Fibroblast of lung (primary cell): Measurements from ENCODE around the gene EIF3B. TPM values are rescaled to one million over a fixed set of nuclear protein-coding genes. Genes with fewer than 3 reads are reported as not detected.

Experiments
- DNase-seq, 2 donors: peaks; one replicate each; pipeline versions ENCODE4 v3.0.0 to v3.0.0-alpha.2; 2010; ENCODE audit warnings: low read depth in 2 of 2
- H2AFZ ChIP-seq: 2 replicates; pipeline ENCODE4 v1.5.1; 2012; ENCODE audit warnings: low read length, control low read depth, inconsistent platforms
- H3K27ac ChIP-seq: 2 replicates; pipeline ENCODE4 v1.5.1; 2011; ENCODE audit warnings: low read length, control low read depth; ENCODE audit not compliant: insufficient read depth
- H3K27me3 ChIP-seq: 2 replicates; pipeline ENCODE4 v1.5.1; 2011; ENCODE audit warnings: mild to moderate bottlenecking, low read length; ENCODE audit not compliant: control insufficient read depth, insufficient read depth
- H3K36me3 ChIP-seq: 2 replicates; pipeline ENCODE4 v1.5.1; 2011; ENCODE audit warnings: low read length; ENCODE audit not compliant: control insufficient read depth, insufficient read depth
- H3K4me1 ChIP-seq: 2 replicates; pipeline ENCODE4 v1.5.1; 2011; ENCODE audit warnings: low read length; ENCODE audit not compliant: control insufficient read depth, insufficient read depth; ENCODE audit errors: extremely low read depth
- H3K4me2 ChIP-seq: 2 replicates; pipeline ENCODE4 v1.5.1; 2011; ENCODE audit warnings: low read length, control low read depth; ENCODE audit not compliant: insufficient read depth; ENCODE audit errors: extremely low read depth
- H3K4me3 ChIP-seq, 4 experiments: fragments of 200-600 bp in 1 of 4; sonication (generic) in 1 of 4; replicated peaks in 1 of 4; 2 replicates each; pipeline ENCODE4 v1.5.1; 2011 to 2016; ENCODE audit warnings: low read length in 4 of 4, low read depth in 3 of 4, mild to moderate bottlenecking in 3 of 4, control low read depth in 2 of 4, inconsistent platforms in 1 of 4, mixed read lengths in 1 of 4; ENCODE audit not compliant: insufficient read depth in 1 of 4; ENCODE audit errors: control extremely low read depth in 1 of 4
- H3K79me2 ChIP-seq: 2 replicates; pipeline ENCODE4 v1.5.1; 2012; ENCODE audit warnings: mild to moderate bottlenecking, low read length, inconsistent platforms; ENCODE audit not compliant: control insufficient read depth, insufficient read depth
- H3K9ac ChIP-seq: 2 replicates; pipeline ENCODE4 v1.5.1; 2011; ENCODE audit warnings: mild to moderate bottlenecking, low read length, control low read depth; ENCODE audit not compliant: insufficient read depth
- H3K9me3 ChIP-seq: 2 replicates; pipeline ENCODE4 v1.5.1; 2012; ENCODE audit warnings: low read depth, low read length; ENCODE audit not compliant: control insufficient read depth, insufficient read depth
- H4K20me1 ChIP-seq: 2 replicates; pipeline ENCODE4 v1.5.1; 2011; ENCODE audit warnings: low read length; ENCODE audit not compliant: control insufficient read depth, insufficient read depth; ENCODE audit errors: extremely low read depth
- EZH2 ChIP-seq: IDR thresholded peaks from 2 replicates; pipeline ENCODE4 v1.5.1; 2012; ENCODE audit warnings: low read length, control low read depth, mild to moderate bottlenecking; ENCODE audit errors: missing control alignments
- polyA plus RNA-seq, 2 donors: library from polyadenylated mRNA; depleted of rRNA in 1 of 2; stranded (reverse) in 1 of 2; unstranded in 1 of 2; fragments of >200 nt; gene quantifications; 2 replicates each; pipeline ENCODE4 v1.2.1, GENCODE V29; 2011 to 2012; ENCODE audit warnings: missing spikeins in 1 of 2
- total RNA-seq: library from RNA; depleted of rRNA; stranded (reverse); fragments of >200 nt; gene quantifications from 2 replicates; pipeline ENCODE4 v1.2.1, GENCODE V29; 2014
- TF ChIP-seq, protein P1 (sequence below), 2 donors: IDR thresholded peaks in 1 of 2; conservative IDR thresholded peaks in 1 of 2; 1 replicate in 1 of 2; 2 replicates in 1 of 2; pipeline ENCODE4 v1.5.1; 2011 to 2012; ENCODE audit warnings: low read length in 2 of 2, control low read depth in 1 of 2, inconsistent platforms in 1 of 2, low read depth in 1 of 2, mild to moderate bottlenecking in 1 of 2

EIF3B gene
- total and polyA plus RNA-seq, 2 donors (not counting 1 experiment from before 2014, with no cell fraction given) = 92.8 to 133 TPM

DNA sequence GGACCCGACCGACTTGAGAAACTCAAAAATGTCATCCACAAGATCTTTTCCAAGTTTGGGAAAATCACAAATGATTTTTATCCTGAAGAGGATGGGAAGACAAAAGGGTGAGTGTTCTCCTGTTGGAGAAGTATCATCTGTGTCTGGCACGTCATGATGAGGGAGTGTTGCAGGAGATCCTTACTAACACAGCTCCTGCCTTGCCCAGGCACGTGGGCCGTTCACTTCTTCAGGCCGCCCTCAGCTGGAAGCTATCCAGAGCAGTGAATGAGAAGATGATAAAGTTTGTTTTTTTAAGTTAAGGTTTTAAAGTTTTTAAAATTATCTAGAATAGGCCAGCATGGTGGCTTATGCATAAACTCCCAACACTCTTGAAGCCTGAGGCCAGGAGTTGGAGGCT is 6.2 kb downstream of the EIF3B start:
- Histone ChIP-seq H4K20me1 (peaks cover 2% of the 10 kb centered on the region), H3K4me2 (no peak overlapping the region), H3K79me2 (peaks cover 62% of the 10 kb centered on the region), H2AFZ (no peak overlapping the region), H3K36me3 (peaks cover 28% of the 10 kb centered on the region), H3K27me3 (no peaks in the 10 kb centered on the region), H3K27ac (no peak overlapping the region), H3K9ac (no peak overlapping the region), H3K4me3 (no peak overlapping the region), H3K9me3 (no peaks in the 10 kb centered on the region), H3K4me1 (no peaks in the 10 kb centered on the region)
- DNase-seq = peak in 1 of 2 donors; percentile 29
- TF ChIP-seq, protein P1, sequence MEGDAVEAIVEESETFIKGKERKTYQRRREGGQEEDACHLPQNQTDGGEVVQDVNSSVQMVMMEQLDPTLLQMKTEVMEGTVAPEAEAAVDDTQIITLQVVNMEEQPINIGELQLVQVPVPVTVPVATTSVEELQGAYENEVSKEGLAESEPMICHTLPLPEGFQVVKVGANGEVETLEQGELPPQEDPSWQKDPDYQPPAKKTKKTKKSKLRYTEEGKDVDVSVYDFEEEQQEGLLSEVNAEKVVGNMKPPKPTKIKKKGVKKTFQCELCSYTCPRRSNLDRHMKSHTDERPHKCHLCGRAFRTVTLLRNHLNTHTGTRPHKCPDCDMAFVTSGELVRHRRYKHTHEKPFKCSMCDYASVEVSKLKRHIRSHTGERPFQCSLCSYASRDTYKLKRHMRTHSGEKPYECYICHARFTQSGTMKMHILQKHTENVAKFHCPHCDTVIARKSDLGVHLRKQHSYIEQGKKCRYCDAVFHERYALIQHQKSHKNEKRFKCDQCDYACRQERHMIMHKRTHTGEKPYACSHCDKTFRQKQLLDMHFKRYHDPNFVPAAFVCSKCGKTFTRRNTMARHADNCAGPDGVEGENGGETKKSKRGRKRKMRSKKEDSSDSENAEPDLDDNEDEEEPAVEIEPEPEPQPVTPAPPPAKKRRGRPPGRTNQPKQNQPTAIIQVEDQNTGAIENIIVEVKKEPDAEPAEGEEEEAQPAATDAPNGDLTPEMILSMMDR (conservative IDR thresholded peaks at IDR 0.05 in 1 of 2, IDR thresholded peaks at IDR 0.05 in 1 of 2; ENCODE audit: low read depth in 1 of 2, low read length in 2 of 2) = no peak
- TF ChIP-seq EZH2 = no peak

DNA sequence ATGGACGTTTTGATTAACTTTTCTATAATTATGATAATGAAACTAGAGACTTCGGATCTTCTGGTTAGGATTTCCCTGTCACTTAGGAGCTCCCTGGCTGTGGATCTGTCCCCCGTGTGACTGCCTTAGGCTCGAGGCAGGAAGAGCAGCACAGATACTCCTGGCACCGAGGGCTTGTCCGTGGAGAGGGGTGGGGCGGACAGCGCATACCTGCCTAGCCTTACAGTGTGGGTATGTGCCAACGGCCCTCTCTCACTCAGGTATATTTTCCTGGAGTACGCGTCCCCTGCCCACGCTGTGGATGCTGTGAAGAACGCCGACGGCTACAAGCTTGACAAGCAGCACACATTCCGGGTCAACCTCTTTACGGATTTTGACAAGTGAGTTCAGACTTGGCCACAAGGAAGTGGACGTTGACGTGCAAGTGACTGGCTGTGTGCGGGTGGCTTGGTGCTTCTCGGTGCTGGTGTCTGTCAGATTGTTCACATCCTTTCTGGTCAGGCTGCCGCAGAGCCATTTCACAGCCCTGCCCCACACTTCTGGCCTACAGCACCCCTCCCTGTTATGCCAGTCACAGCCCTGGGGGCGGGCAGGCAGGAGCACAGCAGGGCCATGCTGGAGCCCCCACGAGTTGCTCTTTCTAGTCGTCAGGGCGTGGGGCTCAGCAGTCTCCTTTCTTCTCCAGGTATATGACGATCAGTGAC is 7.9 kb downstream of the EIF3B start:
- Histone ChIP-seq H3K27ac (no peak overlapping the region), H3K4me1 (no peaks in the 10 kb centered on the region), H3K27me3 (no peaks in the 10 kb centered on the region), H2AFZ (no peak overlapping the region), H3K36me3 (peaks cover 35% of the 10 kb centered on the region), H3K4me2 (no peak overlapping the region), H3K4me3 (no peak overlapping the region), H3K9me3 (no peaks in the 10 kb centered on the region), H3K9ac (no peak overlapping the region), H4K20me1 (peaks cover 2% of the 10 kb centered on the region), H3K79me2 (peaks cover 44% of the 10 kb centered on the region)
- TF ChIP-seq EZH2 = no peak
- TF ChIP-seq, protein P1 (conservative IDR thresholded peaks at IDR 0.05 in 1 of 2, IDR thresholded peaks at IDR 0.05 in 1 of 2; ENCODE audit: low read depth in 1 of 2, low read length in 2 of 2) = no peak
- no peak for DNase-seq

DNA sequence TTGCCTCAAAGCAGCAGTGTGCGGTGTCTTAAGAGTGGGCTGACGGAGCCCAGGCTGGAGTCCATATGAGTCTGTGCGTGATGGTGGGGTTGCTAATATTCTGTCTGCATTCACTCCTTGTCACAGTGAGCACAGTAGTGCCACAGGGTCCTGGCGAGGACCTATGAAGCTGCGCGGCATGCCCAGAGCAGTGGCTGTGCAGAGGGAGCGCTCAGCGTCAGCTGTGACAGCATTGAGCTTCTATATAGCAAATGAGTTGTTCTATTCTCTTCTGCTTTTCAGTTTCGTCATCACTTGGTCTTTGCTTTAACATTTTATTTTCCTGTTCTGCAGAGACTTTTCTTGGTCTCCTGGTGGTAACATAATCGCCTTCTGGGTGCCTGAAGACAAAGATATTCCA is 14.5 kb downstream of the EIF3B start:
- TF ChIP-seq EZH2 = no peak
- TF ChIP-seq, protein P1 (conservative IDR thresholded peaks at IDR 0.05 in 1 of 2, IDR thresholded peaks at IDR 0.05 in 1 of 2; ENCODE audit: low read depth in 1 of 2, low read length in 2 of 2) = no peak
- no peak overlapping the region for H3K4me3 ChIP-seq
- H3K4me2 ChIP-seq = no peak overlapping the region
- no peaks in the 10 kb centered on the region for H3K4me1 ChIP-seq
- no peaks in the 10 kb centered on the region for H3K9me3 ChIP-seq
- H2AFZ ChIP-seq = no peak overlapping the region
- no peaks in the 10 kb centered on the region for H4K20me1 ChIP-seq
- peaks cover 52% of the 10 kb centered on the region for H3K36me3 ChIP-seq
- no peaks in the 10 kb centered on the region for H3K27me3 ChIP-seq
- DNase-seq = no peak
- no peaks in the 10 kb centered on the region for H3K79me2 ChIP-seq
- no peak overlapping the region for H3K27ac ChIP-seq
- H3K9ac ChIP-seq = no peak overlapping the region
